ENCODE data around the gene IRAK2. TPM values are rescaled to one million over a fixed set of nuclear protein-coding genes. Genes with fewer than 3 reads are reported as not detected.

IRAK2 gene
- total and polyA plus RNA-seq, 2 experiments from 2014 or later: 2.5 to 3.7 TPM

GRCh38 chr3:10286596-10287295 is 122.0 kb downstream of the IRAK2 start:
- H3K36me3 ChIP-seq (replicated peaks; ENCODE audit: insufficient read depth, low read depth): no peaks in the 10 kb centered on the region
- H3K4me2 ChIP-seq: no peak overlapping the region
- no peaks in the 10 kb centered on the region for H3K4me1 ChIP-seq (ENCODE audit: insufficient read depth)
- DNase-seq (ENCODE audit: low spot score): no peak
- no peak overlapping the region for H3K27ac ChIP-seq
- no peak overlapping the region for H2AFZ ChIP-seq
- H3K27me3 ChIP-seq: no peaks in the 10 kb centered on the region
- no peaks in the 10 kb centered on the region for H3K79me2 ChIP-seq
- TF ChIP-seq EZH2phosphoT487 (IDR thresholded peaks at IDR 0.05; ENCODE audit: low read depth, severe bottlenecking, unreplicated experiment): no peak
- no peak for TF ChIP-seq EZH2 (IDR thresholded peaks at IDR 0.05; ENCODE audit: borderline replicate concordance)
- TF ChIP-seq CTCF (IDR thresholded peaks at IDR 0.05; ENCODE audit: poor library complexity): no peak
- no peaks in the 10 kb centered on the region for H3K9me3 ChIP-seq (ENCODE audit: low read depth)
- H3K4me3 ChIP-seq: no peak overlapping the region
- WGBS (ENCODE audit: low lambda C conversion rate, missing lambda C conversion rate): 89% methylated on average over 2 of the region's 2 CpGs
- H3K9me2 ChIP-seq (replicated peaks; ENCODE audit: insufficient read depth): no peaks in the 10 kb centered on the region
- no peaks in the 10 kb centered on the region for H4K20me1 ChIP-seq (ENCODE audit: insufficient read depth, poor library complexity, severe bottlenecking)

- TF ChIP-seq EZH2phosphoT487 (IDR thresholded peaks at IDR 0.05; ENCODE audit: low read depth, severe bottlenecking, unreplicated experiment): no peak
- no peak for TF ChIP-seq EZH2 (IDR thresholded peaks at IDR 0.05; ENCODE audit: borderline replicate concordance)
- TF ChIP-seq CTCF (IDR thresholded peaks at IDR 0.05; ENCODE audit: poor library complexity): no peak
- H3K4me1 ChIP-seq (ENCODE audit: insufficient read depth): peaks cover 9% of the 10 kb centered on the region
- no peaks in the 10 kb centered on the region for H3K9me3 ChIP-seq (ENCODE audit: low read depth)
- no peak overlapping the region for H3K4me2 ChIP-seq
- H3K36me3 ChIP-seq (replicated peaks; ENCODE audit: insufficient read depth, low read depth): no peaks in the 10 kb centered on the region
- H4K20me1 ChIP-seq (ENCODE audit: insufficient read depth, poor library complexity, severe bottlenecking): no peaks in the 10 kb centered on the region
- no peaks in the 10 kb centered on the region for H3K27me3 ChIP-seq
- H3K9me2 ChIP-seq (replicated peaks; ENCODE audit: insufficient read depth): no peaks in the 10 kb centered on the region
- H2AFZ ChIP-seq: no peak overlapping the region
- WGBS (ENCODE audit: low lambda C conversion rate, missing lambda C conversion rate): 95% methylated on average over 12 of the region's 12 CpGs
- no peak for DNase-seq (ENCODE audit: low spot score)
- no peaks in the 10 kb centered on the region for H3K79me2 ChIP-seq
- no peak overlapping the region for H3K4me3 ChIP-seq
- H3K27ac ChIP-seq: no peak overlapping the region
Measured at GRCh38 chr3:10287936-10288574, 123.3 kb downstream of the IRAK2 start.

- DNase-seq (ENCODE audit: low spot score): no peak
- Histone ChIP-seq H3K27me3 (no peaks in the 10 kb centered on the region), H3K79me2 (no peaks in the 10 kb centered on the region), H3K9me3 (ENCODE audit: low read depth) (no peaks in the 10 kb centered on the region), H3K4me2 (no peak overlapping the region), H3K36me3 (replicated peaks; ENCODE audit: insufficient read depth, low read depth) (no peaks in the 10 kb centered on the region), H2AFZ (no peak overlapping the region), H3K27ac (no peak overlapping the region), H3K9me2 (replicated peaks; ENCODE audit: insufficient read depth) (no peaks in the 10 kb centered on the region), H3K4me1 (ENCODE audit: insufficient read depth) (peaks cover 9% of the 10 kb centered on the region), H3K4me3 (no peak overlapping the region), H4K20me1 (ENCODE audit: insufficient read depth, poor library complexity, severe bottlenecking) (no peaks in the 10 kb centered on the region)
- no peak for TF ChIP-seq EZH2phosphoT487 (IDR thresholded peaks at IDR 0.05; ENCODE audit: low read depth, severe bottlenecking, unreplicated experiment)
- TF ChIP-seq EZH2 (IDR thresholded peaks at IDR 0.05; ENCODE audit: borderline replicate concordance): no peak
- no peak for TF ChIP-seq CTCF (IDR thresholded peaks at IDR 0.05; ENCODE audit: poor library complexity)
- WGBS (ENCODE audit: low lambda C conversion rate, missing lambda C conversion rate): 79% methylated on average over 11 of the region's 11 CpGs
Measured at GRCh38 chr3:10288575-10288960, 123.8 kb downstream of the IRAK2 start.
